ENCODE data around the gene PPP2R3A.
"Not testable (repeated sequence)": the region's sequence is repeated elsewhere in the genome, so short reads cannot be mapped to it uniquely, and the experiment has no call there.

PPP2R3A gene

GRCh38 chr3:136023264-136023978, 57.9 kb downstream of the PPP2R3A start:
- FAIRE-seq, result no peak

GRCh38 chr3:136036306-136036705, 70.8 kb downstream of the PPP2R3A start:
- FAIRE-seq, result no peak

GRCh38 chr3:136038668-136039067, 73.1 kb downstream of the PPP2R3A start:
- FAIRE-seq, result no peak

GRCh38 chr3:136042608-136043221, 77.2 kb downstream of the PPP2R3A start:
- no peak for FAIRE-seq

GRCh38 chr3:136044980-136045745, 79.6 kb downstream of the PPP2R3A start:
- no peak for FAIRE-seq

GRCh38 chr3:136048068-136048467, 82.5 kb downstream of the PPP2R3A start:
- no peak for FAIRE-seq

- no peak for FAIRE-seq
These were observed 84.7 kb downstream of the PPP2R3A start for GRCh38 chr3:136050250-136050649.

GRCh38 chr3:136055491-136055890, 90.0 kb downstream of the PPP2R3A start:
- FAIRE-seq, result no peak

GRCh38 chr3:136067211-136067610, 101.7 kb downstream of the PPP2R3A start:
- no peak for FAIRE-seq

GRCh38 chr3:136068708-136069107, 103.2 kb downstream of the PPP2R3A start:
- FAIRE-seq, result no peak

- FAIRE-seq, result no peak
These were observed 104.4 kb downstream of the PPP2R3A start for GRCh38 chr3:136069933-136070332.

GRCh38 chr3:136070334-136070733, 104.8 kb downstream of the PPP2R3A start:
- no peak for FAIRE-seq

- no peak for FAIRE-seq
These were observed 105.7 kb downstream of the PPP2R3A start for GRCh38 chr3:136070953-136071949.

- no peak for FAIRE-seq
These were observed 109.1 kb downstream of the PPP2R3A start for GRCh38 chr3:136074546-136075170.

GRCh38 chr3:136075218-136075808, 109.8 kb downstream of the PPP2R3A start:
- peak; percentile 93 for FAIRE-seq

- no peak for FAIRE-seq
These were observed 110.3 kb downstream of the PPP2R3A start for GRCh38 chr3:136075811-136076210.

GRCh38 chr3:136078421-136079364, 113.2 kb downstream of the PPP2R3A start:
- FAIRE-seq, result peak; percentile 49

- not testable (repeated sequence) for FAIRE-seq
These were observed 118.3 kb downstream of the PPP2R3A start for GRCh38 chr3:136083641-136084382.

GRCh38 chr3:136085067-136085466, 119.5 kb downstream of the PPP2R3A start:
- not testable (repeated sequence) for FAIRE-seq

- FAIRE-seq, result no peak
These were observed 128.2 kb downstream of the PPP2R3A start for GRCh38 chr3:136093771-136094170.

Data from colon (tissue), 2 donors.